Measurements from ENCODE around the gene HEBP1.
"Not testable (repeated sequence)": the region's sequence is repeated elsewhere in the genome, so short reads cannot be mapped to it uniquely, and the experiment has no call there.

Gene HEBP1, protein sequence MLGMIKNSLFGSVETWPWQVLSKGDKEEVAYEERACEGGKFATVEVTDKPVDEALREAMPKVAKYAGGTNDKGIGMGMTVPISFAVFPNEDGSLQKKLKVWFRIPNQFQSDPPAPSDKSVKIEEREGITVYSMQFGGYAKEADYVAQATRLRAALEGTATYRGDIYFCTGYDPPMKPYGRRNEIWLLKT

DNA sequence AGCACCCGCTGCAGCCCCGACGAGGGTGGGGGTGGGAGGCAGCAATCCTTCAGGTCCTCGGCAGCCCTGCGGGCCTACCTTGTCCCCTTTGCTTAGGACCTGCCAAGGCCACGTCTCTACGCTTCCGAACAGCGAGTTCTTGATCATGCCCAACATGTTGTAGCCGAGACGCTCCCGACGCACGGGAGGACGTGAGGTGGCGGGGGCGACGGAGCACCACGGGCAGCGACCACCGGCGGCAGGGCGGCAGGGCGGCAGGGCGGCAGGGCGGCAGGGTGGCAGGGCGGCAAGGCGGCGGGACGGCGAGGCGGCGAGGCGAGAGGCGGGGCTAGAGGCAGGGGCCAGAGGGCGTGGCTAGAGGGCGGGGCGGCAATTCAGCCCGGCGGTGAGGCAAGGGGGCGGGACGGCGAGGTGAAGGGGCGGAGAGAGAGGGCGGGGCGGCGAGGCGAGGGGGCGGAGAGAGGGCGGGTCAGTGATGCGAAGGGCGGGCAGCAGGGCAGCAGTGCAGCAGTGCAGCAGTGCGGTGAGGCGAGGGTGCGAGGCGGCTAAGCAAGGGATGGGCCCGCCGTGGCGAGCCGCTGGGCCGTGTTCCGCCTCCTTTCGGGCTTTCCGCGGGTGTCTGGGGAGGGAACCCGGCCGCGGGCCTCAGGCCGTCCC is at the start of gene HEBP1:
HEBP1 (minus strand) TSS at position 307 of the 657 bp plus-strand sequence; CDS start at position 156, 151 bp downstream.
- DNase-seq (ENCODE audit: low read depth): peak; percentile 96

DNA sequence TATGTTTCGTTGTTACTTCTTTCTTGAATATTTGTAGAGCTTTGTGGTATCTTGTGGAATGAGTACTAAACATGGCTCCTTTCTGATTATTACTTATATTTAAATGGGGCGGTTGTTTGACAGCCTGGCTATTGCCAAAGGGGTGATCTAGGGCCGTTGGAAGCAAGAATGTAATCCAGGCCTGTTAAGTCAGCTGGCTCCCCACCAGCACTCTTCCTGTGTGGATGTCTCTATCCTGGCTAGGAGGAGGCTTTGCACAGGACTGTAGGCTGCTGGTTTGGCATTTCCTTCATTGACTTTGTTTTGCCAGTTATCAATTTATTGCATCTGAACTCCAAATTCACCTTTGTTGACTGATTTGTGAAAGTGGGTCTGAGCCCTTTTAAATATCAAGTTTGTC is 49.8 kb upstream of the HEBP1 start:
- no peak for DNase-seq (ENCODE audit: low read depth)

DNA sequence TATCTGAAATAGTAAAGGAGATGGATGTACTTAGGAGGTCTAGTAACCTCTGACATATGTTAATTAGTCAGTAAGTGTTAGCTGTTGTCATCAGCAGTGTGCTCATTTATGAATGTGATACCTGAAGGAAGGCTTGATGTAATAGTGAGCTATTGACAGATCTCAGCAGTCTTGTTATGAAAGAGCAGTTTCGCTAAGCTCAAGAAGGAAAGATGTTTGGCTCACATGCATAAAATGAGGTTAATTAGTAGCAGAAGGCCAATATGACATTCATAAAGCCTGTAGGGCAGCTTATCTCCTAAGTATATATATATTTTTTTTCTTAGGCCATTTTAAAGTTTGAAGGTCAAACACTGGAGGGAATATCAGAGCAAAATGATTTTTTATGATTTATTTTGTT is 46.9 kb upstream of the HEBP1 start:
- DNase-seq (ENCODE audit: low read depth): no peak

DNA sequence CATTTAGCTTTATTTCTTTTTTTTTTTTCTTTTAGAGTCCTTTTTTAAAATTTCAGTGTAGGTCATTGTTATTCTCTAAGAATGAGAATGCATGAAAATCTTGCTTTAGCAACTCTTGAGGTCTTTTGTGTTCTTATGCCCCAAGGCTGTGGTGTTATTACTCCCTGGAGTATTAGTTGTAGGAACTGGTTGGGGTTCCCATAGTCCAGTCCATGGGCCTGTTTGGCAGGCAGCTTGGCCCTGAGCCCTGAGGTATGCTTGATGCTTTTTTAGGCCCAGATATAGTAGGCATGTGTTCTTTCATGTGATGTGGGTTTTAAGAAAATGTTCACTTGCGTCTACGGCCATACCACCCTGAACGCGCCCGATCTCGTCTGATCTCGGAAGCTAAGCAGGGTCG is 45.8 kb upstream of the HEBP1 start:
- DNase-seq (ENCODE audit: low read depth): no peak

DNA sequence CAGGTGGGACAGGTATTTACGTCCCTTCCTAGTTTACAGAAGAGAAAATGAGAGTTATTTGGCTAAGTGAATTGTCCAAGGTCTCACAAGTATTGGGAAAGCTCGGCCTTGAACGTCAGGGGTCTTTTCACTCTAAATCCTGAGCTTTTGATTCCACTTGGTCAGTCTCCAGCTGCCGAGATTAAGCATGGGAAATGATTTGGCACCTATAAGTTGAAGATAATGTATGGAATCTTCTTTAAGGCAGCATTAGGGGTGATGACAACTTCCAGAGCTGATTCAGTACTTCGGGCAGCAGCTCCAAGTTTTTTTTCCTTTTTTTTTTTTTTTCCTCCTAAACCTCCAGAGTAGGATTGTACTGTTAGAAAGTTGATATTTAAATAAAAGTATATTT is 44.8 kb upstream of the HEBP1 start:
- DNase-seq (ENCODE audit: low read depth): no peak

DNA sequence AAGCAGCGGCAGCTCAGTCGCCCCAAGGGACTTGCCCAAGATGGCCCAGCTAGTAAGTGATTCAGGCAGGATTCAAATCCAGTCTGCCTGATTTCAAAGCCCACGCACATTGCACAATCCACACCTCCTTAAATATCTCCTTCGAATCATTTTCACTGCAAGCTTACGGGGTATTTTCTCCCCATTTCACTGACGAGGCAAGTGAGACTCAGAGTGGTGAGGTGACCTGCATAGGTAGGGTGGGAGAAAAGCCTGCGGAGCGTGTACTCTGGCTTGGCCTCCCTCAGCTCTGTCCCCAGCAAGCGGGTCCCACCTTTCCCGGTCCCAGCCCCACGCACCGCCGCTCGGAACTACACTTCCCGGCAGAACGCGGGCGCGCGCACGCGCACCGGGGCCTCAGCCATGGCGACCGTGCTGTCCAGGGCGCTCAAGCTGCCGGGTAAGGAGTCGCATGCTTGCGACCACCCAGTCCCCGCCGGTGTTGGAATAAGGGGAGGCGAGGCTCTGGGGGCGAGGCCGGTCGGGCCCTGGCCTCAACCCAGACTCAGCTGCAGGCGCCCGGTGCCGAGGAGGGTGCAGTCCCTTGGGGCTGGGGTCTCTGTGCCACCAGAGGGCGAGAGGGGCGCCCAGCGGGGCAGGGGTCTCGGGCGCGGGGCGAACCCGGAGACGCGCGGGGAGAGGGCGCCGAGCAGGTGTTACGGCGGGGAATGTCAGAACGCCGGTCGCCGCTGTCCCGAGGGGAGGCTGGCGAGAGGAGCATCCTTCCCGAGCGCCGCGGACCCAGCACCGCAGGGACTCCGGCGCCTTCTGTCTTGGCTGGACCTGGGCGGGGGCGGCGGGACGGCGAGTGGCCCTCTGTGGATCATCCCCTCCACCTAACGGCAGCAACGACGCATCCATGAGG is 44.2 kb upstream of the HEBP1 start, which contains the start of gene FAM234B:
FAM234B (plus strand) TSS at position 380 of the 904 bp plus-strand sequence; CDS start at position 403, 23 bp downstream.
- peak; percentile 54 for DNase-seq (ENCODE audit: low read depth)

DNA sequence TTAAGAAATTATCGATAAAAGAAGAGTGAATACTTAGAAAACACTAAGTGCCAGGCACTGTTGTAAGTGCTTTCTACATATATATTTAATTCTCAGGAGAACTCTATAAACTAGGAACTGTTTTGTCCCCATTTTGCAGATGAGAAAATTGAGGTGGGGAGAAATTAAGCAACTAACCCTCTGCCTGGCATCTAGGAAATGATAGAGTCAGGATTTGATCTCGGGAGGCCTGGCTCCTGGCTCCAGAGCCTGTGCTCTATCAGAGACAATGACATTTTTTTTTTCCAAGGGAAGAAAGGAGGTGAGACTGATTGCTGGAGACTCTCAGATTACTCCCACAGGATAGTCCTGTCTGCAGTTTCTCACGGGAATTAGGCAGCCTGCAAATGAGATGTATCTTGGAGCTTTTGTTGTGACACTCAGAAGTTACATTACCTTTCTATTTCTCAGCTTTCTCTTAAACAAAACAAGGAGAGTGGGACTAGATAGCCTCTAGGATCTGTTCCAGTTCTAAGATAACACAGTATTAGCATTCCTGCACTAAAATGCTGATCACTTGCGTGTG is 42.7 kb upstream of the HEBP1 start:
- DNase-seq (ENCODE audit: low read depth): no peak

DNA sequence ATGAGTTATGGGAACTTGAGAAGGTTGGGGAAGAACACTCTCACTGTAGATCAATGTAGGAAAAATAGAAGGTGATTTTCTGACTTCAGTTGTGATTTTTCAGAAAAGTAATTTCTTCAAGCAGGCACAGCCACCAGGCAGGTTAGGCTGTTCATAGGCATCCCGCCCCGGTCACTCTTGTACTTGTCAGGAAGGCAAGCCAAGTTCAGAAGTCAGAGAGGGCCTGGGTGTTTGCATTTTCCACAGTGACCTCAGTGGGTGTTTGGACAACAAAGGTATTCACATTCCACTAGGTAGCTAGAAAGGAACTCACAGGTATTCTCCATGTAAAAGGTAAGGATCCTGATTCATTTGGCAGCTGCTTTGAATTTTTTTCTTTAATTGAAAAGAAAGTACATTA is 41.2 kb upstream of the HEBP1 start:
- DNase-seq (ENCODE audit: low read depth): no peak

DNA sequence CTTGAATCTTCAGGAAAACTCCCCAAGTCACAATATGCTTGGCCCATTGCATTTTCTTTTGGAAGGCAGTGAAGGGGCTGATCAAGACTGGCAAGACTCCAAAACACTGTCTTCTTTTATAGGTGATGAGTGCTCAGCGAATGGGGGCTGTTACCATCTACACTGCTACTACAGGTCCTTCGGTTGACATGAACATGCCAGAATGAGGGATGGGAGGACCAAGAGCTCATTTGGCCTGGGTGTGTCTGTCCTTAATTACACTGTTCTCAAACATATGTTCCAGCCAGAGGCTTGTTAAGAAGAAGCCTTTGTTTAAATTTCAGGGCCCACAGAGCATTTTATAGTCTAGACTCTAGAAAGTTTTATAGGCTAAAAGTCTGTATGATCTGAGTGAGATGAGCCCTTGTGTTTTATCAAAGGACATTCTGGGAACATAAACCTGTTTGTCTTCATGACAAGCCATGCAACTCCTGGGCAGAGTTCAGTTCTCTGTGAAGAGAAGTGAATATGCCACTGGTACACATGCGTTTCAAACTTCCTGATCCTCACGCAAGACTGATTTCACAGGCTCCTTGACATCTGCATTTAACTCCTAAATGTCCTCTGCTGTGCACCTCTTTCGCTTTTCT is 39.4 kb upstream of the HEBP1 start:
- no peak for DNase-seq (ENCODE audit: low read depth)

DNA sequence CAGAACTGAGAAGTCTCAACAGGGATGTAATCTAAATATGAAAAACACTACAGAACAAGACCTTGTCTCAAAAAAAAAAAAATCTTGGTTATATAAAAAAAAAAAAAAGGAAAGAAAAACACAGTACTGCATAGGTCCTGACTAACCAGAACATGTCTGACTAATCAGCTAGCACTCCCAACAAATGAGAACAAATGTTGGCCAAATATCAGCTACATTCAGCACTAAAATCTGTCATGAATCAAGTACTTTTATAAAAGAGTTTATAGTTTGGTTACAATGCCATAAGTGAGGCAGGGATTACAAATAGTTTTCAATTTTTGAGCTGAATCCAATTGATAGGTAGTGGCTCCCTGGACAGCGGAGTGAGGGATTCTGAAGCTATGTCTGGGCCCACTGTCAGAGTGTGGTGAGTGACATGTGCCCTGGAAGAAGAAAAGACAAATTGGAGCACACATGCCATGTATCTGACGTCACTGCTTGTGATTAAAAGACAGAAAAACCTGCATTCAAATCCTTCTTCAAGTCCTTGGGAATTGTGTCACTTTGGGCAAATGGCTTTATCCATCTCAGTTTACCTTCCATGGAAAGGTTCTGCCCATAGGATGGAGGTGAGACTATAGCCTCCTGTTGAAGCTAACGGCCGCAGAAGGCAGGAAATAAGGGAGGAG is 38.6 kb upstream of the HEBP1 start:
- no peak for DNase-seq (ENCODE audit: low read depth)

DNA sequence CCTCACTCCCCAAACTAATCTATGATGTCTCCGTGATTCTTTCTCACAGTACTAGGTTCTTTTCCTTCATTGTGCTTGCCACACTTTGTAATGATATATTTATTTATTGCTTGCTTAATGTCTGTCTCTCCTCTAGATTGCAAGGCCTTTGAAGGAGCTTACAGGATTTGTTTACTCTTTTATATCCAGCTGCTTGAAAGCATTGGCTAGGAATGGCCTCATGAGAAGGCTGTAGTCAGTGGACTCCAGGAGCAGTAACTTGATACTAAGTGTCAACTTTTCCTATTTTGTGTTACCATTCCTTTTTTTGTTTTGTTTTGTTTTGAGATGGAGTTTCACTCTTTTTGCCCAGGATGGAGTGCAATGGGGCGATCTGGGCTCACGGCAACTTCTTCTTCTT is 36.8 kb upstream of the HEBP1 start:
- no peak for DNase-seq (ENCODE audit: low read depth)

DNA sequence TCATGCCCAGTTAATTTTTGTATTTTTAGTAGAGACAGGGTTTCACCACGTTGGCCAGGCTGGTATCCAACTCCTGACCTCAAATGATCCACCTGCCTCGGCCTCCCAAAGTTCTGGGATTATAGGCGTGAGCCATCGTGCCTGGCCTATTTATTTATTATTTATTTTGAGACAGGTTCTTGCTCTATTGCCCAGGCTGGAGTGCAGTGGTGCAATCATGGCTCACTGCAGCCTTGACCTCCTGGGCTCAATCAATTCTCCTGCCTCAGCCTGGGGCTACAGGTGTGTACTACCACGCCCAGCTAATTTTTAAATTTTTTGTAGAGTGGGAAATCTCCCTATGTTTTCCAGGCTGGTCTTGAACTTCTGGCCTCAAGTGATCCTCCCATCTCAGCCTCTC is 35.3 kb upstream of the HEBP1 start:
- DNase-seq (ENCODE audit: low read depth): not testable (repeated sequence)

DNA sequence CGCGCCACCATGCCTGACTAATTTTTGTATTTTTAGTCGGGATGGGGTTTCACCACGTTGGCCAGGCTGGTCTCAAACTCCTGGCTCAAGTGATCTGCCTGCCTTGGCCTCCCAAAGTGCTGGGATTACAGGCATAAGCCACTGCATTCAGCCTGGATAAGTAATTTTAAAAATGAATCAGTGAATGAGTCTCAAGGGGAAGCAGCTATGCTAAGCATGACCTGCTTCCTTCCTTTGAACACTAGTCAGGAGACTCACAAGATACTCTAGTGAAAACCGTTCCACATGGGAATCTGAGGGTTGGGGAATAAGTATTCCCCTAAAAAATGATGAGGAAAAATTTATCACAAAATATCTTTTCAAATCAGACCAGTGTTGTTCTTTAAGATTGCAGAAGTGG is 33.4 kb upstream of the HEBP1 start:
- DNase-seq (ENCODE audit: low read depth): no peak

DNA sequence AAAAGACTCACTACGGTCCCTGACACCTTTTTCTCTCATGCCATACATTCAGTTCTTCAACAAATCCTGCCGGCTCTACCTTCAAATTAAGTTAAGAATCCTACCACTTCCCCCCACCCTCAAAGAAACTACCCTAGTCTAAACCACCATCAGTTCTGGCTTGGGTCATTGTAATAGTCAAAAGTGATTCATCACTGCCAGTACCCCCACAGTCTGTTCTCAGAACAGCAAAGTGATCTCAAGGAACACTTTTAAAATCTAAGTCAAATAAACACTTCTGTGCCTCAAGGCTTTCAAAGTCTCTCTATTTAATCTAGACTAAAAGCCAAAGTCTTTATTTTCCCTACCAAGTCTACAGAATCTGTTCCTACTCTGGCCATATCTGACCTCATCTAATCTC is 32.1 kb upstream of the HEBP1 start:
- no peak for DNase-seq (ENCODE audit: low read depth)

DNA sequence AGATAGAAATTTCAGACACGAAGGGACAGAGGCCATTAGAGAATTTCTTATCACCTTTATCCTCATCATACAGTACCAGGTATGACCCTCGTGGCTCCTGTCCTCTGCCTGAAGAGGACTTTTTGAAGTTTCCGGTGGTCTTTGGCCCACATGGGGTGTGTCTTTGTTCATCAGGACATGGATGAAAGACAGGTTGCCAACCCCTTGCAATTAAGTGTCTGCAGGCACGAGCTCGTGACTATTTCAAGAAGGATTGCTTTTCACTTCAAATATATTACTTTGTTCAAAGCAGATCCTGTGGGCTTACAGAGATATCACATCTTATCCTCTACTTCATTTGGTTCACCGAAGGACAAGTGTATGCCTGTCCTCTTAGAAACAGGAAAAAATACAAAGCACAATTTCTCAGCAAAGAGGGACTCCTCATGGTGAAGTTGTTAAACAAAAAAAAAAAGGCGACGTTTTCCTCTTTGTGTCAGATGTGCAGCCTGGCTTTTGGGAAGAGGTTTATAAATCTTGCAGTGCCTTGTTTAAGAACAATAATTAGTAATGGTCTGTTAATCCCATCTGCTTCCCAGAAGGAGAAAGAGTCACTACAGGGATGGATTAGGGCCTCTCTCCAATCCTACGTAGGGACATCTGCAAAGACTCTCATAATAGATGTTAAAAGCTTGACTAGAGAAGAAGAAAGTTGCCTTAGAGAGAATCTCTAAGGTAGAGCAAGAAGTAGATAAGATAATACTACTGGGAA is 30.7 kb upstream of the HEBP1 start:
- no peak for DNase-seq (ENCODE audit: low read depth)

DNA sequence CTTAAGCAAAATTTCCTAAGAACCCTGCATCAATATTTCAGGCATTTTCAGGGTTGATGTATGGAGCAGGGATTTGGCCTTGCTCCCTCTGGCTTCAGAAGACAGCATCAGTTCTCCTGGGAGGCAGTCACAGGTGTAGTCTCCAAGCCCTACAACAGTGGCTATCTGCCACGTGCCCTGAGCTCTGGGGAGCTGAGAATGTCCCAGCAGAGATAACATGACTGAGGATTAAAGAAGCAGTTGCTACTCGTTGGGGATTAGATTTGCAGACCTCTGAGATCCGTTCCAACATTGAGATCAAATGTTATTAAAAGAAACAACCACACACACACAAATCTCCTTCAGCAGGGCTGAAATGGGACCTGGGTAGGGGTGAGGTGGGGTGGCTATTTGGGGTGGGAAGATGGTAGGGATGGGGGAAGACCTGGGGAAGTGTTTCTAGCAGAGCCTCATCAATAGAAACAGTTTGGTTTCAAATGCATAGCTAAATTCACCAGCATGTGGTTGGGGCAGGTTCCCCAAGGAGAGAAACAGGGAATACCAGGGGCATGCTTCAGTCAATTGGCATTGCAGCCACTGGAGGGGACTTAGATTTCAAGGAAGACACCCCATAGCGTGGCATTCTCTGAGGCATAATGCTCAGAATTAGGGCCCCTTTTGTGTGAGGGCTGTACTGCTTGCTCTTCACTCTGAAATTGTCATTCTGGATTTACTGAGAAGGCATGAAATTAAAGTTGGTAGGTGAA is 28.9 kb upstream of the HEBP1 start:
- DNase-seq (ENCODE audit: low read depth): no peak

DNA sequence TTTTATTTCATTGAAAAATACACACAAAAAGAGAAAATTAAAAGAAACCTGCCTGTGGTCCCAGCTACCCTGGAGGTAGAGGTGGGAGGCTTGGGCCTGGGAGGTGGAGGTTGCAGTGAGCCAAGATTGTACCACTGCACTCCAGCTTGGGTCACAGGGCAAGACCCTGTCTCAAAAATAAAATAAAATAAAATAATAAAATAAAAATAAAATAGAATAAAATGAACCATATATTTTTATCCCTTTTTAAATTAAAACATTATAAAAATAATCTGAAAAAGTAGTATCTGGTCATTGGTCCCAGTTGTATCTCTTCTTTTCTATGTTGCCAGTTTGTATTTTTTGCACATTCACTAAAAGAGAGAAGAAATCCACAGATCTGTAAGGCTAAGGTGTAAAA is 27.4 kb upstream of the HEBP1 start:
- DNase-seq (ENCODE audit: low read depth): no peak

DNA sequence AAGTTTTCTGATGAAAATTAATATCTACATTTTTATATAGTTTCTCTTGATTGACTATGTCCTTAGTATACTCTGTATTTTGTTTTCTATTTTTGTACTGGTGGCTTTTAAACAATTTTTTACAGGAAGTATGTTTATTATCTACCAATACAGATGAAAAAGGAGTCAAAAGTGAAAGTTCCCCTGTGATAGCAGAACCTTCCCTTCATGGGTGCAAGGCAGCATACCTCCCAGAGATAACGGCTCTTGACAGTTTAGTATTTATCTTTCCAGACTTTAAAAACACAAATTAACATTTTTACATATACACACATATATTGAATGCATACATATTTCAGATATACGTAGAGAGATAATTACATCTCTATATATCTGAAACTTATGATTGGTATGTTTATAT is 27.0 kb upstream of the HEBP1 start:
- DNase-seq (ENCODE audit: low read depth): no peak

DNA sequence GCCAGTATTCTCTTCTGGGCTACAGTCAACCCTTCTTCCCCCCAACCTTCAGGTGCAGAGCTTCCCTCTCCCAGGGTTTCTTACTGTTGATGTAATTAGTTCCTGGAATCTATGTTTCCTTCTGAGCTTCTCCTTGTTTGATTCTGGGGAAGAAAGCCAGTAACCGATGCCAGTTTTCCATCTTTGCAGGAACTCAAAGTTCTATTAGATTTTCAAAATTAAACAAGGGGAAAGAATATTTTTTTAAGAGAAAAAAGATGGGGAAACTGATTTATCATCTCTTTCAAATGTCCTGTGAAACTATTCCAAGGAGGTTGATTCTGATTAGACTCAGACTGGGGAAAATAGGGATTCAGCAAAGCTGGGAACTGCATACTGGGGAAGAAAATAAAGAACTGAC is 26.2 kb upstream of the HEBP1 start:
- DNase-seq (ENCODE audit: low read depth): no peak

DNA sequence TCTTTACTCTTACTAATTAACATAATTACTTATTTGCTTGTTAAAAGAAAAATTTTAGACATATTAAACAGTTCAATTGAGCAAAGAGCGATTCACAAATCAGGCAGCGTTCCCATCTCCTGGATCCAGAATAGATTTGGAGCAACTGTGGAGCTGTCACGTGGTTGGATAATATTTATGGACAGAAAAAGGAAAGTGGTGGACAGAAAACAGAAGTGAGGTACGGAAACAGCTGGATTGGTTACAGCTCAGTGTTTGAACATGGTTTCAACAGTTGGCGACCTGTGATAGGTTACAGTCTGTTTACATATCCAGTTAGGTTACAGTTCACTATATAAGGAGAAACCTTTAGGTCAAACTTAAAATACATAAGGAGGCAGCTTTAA is 24.5 kb upstream of the HEBP1 start:
- no peak for DNase-seq (ENCODE audit: low read depth)
